GM19438 (cell line): ENCODE measurements around the gene PHKA2.

ENCODE experiments used
- ATAC-seq: cut with Tn5 transposase; IDR thresholded peaks from one replicate; pipeline ENCODE4 v1.9.1; 2021; ENCODE audit warnings: low read depth; ENCODE audit not compliant: unreplicated experiment

The PHKA2 gene

DNA sequence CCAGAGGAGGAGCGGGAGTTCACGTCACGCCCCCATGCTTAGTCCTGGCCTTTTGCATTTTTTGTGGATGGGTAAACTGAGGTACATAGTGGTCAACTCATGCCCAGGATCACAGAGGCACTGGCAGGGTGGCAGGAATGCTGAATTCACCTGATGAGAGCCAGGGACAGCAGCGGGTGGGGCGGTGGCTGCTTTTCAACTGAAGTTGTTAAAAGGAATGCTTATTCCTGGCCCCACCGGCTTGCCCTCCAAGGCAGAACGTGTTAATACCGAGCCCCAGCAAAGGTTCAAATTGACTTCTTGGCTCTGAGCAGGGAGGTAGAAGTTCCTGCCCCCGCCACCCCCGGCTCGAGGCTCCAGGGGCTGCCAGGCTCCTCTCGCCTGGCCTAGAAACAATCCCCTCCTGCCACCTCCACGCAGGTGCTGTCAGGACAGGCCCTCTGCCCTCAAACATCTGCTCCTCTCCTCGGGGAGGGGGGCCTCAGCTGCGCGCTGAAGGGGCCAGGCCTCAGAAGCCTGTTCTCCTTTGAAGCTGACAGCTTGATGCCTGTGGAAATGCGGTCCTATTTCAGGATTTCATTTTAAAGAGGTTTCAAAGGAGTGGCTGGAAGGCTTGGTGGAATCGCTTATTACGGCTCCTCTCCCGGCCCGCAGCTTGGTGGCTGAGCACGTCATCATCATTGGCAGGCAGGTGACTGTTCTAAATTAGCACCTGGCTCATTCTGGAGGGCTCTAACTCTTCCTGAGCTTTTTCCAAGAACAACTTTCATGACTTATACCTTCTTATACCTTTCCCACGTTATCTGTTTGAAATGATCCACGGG lies 93.0 kb downstream of the PHKA2 start:
- no peak for ATAC-seq

DNA sequence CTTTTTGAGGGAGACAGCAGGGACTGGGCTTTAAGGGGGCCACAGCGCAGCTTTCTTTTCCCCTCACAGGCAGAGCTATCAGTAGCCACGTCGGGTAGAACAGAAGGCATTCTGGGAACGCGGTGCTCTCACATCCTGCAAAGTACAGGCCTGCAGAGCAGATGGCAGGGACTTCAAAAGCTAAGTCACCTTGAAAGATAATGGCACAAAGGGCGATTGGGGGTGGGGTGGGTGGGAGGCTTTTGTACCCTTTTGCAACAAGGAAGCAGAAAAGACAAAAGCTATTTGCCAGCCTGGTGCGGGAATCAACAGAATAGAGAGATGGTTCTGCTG lies 93.9 kb downstream of the PHKA2 start:
- ATAC-seq, result no peak

DNA sequence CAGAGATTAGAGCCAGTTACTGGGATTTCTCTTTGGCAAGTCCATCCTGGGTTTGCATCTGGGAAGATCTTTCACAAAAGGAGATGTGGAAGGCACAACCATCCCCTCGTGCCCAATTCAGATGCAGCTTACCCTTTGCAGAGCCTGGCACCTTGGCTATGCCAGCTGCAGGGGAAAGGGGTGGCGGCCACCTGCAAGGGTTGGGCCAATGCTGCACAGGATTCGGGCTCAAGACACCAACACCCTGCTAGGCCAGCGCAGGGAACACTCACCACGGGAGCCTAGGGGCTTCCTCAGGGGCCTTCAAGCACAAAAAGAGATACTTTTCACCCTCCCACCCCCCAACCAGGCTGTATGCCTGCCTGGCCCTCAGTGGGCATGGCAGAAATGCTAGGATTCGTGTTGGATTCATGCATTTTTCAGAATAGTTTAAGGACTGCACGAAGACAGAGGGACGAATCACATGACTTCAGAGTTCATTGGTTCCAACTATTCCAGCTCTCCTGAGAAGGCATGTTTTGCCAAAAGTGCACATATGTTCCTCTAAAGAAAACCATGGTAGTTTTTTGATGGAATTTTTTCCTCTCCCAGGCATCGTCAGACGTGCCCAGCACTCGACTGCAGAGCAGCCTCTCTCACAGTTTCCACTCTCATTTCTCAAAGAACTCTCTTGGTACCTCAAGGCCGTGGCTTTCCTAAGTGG lies 94.4 kb downstream of the PHKA2 start:
- no peak for ATAC-seq

- no peak for ATAC-seq
These were observed 95.6 kb downstream of the PHKA2 start for GRCh38 chrX:18888281-18888680.

GRCh38 chrX:18887825-18888212 lies 96.1 kb downstream of the PHKA2 start:
- ATAC-seq, result no peak

- ATAC-seq, result no peak
These were observed 96.6 kb downstream of the PHKA2 start for GRCh38 chrX:18887177-18887824.

DNA sequence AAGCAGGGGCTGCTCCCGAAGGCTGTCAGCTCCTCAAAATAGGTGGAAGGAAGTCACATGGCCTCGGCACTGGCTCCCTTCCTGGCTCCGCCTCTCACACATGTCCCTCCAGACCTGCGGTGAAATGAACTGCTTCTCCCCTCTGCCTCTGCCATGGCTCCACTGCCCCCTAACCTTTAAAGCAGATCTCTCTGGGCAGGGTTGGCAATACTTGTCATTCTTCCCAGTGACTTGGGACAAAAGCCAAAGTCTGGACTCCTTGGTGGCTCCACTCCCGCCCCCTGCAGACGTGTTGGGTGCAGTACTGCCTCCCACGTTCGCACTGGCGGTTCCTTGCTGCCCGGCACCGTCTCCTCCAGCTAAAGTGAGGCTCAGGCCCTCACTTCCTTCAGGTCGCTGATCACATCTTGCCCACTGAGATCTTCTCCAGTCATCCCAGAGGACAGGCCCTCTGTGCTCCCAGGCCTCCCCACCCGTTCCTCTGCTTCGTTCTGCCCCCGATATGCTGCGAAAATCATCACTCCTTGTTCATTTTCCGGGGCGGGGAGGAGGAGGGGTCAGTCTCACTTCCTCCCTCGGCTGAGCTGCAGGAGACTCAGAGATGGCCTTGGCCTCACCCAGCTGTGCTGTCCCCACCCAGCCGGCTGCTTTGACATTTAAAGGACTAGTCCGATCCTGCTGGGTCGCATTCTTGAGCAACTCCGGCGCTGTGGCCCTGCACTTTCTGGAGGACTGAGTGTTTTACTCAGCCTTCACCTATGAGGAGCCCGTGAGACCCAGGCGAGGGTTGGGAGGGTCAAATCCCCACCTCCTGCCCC lies 97.4 kb downstream of the PHKA2 start:
- ATAC-seq, result peak; percentile 67

DNA sequence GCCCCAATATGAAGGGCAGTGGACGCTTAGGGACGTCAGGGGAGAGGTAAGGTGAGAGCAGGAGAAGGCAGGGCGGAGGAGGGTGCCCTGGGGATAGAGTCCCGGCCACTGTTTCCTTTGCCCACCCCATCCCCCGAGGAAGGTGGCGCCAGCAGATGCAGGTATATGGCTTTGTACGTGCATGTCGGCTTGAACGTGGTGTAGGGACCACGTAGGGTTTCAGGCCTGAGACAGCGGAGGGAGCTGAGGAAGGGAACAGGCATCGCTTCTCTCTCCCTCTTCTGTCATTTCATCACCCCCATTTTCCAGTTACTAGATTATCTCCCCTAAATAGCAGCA lies 97.9 kb downstream of the PHKA2 start:
- ATAC-seq, result peak; percentile 33

- ATAC-seq, result peak; percentile 6
These were observed 98.4 kb downstream of the PHKA2 start for GRCh38 chrX:18885328-18886004.

DNA sequence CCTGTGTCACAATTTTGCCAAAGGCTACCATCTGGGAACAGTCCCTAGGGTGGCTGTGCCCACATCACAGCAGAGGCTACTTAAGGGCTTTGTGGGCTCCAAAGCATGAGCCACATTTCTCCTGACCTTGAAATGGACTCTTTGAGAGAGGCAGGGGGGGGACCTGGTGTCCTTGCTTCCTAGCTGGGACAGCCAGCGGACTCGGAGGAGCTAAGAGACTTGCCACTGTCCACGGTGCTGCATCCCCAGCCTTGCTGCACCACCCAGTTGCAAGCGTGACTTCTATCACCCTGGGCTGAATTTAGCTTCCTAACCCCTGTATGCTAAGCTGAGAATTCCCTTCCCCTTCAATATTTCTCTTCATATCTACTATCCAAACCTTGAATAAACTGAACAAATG lies 99.0 kb downstream of the PHKA2 start:
- ATAC-seq, result no peak

GRCh38 chrX:18883961-18884765 lies 99.8 kb downstream of the PHKA2 start:
- ATAC-seq, result no peak

DNA sequence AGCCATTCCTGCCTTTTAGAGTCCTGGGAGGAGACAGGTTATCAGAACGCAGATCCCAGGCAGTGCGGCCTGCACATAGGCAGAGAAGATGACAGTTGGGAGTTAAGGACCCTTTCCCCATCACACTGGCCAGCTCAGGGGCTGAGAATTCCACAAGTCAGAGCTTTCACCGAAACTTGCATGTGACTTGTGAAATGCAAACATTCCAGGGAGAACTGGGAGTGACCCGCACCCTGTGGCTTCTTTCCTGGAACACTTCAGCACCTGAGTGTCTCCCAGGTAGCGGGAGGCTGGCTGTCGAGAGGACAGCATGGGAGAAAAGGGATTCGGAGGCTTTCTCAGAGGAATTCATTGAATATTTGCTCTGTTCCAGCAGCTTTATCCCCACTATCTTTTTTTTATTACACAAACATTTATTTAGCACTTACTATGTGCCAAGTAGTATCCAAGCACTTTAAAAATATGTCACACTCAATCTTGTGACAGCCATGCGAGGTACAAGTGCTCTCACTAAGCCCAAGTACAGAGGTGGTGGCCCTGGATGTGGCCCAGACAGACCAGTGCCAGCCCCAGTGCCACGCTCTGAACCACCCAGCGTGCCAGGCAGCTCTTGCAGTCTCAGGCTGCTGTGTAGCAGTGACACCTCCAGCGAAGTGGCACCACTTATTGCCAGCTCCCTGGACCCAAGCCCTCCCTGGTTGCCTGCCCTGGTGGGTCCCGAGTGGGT lies 100.5 kb downstream of the PHKA2 start:
- ATAC-seq, result no peak

DNA sequence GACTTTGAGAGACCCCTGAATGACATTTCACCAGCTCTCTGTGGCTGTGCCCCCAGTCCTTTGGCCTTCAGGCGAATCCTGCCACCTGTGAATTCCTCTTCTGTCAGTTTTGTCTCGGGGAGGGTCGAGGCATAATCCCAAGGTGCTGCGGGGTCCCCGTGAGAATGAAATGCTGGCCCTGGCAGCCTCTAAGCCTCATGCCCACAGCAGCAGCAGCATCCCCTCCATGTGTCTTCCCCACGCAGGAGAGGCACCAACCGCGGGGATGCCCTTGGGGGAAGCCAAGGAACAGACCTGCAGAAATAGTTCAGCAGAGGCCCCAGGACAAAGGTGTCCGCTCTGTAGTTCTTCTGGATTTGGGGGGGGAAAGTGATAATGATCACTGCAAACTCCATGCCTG lies 104.8 kb downstream of the PHKA2 start:
- no peak for ATAC-seq

- ATAC-seq, result no peak
These were observed 106.4 kb downstream of the PHKA2 start for GRCh38 chrX:18877469-18877868.

DNA sequence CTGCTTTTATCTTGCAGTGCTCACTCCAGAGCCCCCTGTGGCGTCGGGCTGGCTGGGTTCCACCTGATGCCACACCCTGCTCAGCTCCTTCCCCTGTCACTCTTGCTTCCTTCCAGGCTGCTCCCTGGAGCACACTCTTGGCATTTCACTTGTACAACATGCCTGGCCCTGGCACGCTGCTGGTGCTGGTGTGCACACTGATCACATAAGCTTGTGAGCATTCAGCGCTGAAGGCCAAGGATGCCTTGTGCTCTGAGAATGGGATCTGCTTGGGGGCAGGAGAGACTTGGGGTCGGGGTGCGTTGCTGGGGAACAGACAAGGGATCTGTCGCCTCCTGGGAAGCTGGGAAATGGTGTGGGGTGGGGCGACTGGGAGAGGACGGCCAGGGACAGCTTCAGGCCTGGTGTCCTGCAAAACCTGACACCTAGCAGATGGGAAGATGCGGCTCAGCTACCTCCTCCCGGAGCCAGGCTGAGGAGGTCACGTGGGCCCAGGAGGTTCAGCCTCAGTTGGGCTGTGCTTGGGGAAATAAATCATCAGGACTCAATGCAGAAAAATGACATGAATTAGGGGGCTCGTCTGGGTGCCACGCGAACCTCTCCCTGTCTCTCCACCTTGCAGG lies 108.5 kb downstream of the PHKA2 start:
- no peak for ATAC-seq

- ATAC-seq, result no peak
These were observed 109.2 kb downstream of the PHKA2 start for GRCh38 chrX:18874560-18875255.

- ATAC-seq, result no peak
These were observed 110.1 kb downstream of the PHKA2 start for GRCh38 chrX:18873836-18874235.

DNA sequence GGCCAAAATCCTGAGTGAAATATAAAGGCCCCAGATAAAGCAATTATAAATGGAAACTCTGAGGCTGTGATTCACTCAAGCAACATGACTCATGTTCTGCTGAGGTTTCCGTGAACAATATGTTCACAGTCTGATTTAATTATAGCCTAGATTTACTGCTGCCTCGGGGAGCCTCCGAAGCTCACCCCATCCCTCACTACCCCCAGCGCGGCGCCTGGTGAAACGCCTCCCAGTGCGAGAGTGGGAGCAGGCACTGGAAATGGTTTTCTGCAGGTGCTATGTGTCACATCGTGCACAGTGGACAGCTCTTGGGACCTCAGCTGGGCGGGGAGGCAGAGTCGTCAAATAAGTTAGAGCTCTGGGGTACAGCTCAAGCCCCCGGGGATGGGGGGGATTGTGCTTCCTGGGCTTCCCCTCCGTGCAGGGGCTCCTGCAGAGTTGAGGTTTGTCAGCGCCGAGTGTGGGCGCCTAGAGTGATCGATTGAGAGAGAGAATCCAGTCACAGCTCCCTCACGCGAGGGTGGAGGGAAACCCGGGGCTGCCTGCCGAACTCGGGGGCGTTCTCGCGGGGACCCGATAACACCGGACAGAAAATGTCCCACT lies 110.6 kb downstream of the PHKA2 start:
- no peak for ATAC-seq
